ENCODE data around the gene PSMA5. TPM values are rescaled to one million over a fixed set of nuclear protein-coding genes. Genes with fewer than 3 reads are reported as not detected.

PSMA5 gene
- total RNA-seq, 2 donors from 2014 or later, result 19.8 to 27.6 TPM

- peak overlapping the region; percentile 87 to 93 for H3K27ac ChIP-seq
- H3K9me3 ChIP-seq, result no peaks in the 10 kb centered on the region
- H3K36me3 ChIP-seq, result no peaks in the 10 kb centered on the region
- H3K27me3 ChIP-seq, result no peaks in the 10 kb centered on the region
- peak overlapping the region in 1 of 2 donors; percentile 20 for H3K4me3 ChIP-seq
- DNase-seq (ENCODE audit: low spot score), result no peak
- H3K4me1 ChIP-seq, result peaks cover 0 to 86% of the 10 kb centered on the region in 2 donors
- no peak for TF ChIP-seq CTCF (IDR thresholded peaks at IDR 0.05)
Measured at GRCh38 chr1:109389638-109390341, 36.5 kb downstream of the PSMA5 start.

GRCh38 chr1:109388884-109389637, 37.2 kb downstream of the PSMA5 start:
- Histone ChIP-seq H3K36me3 (no peaks in the 10 kb centered on the region), H3K9me3 (no peaks in the 10 kb centered on the region), H3K27me3 (no peaks in the 10 kb centered on the region), H3K4me3 (no peak overlapping the region), H3K27ac (peak overlapping the region; percentile 87 to 93), H3K4me1 (peaks cover 0 to 86% of the 10 kb centered on the region in 2 donors)
- no peak for TF ChIP-seq CTCF (IDR thresholded peaks at IDR 0.05)
- no peak for DNase-seq (ENCODE audit: low spot score)

- Histone ChIP-seq H3K4me3 (no peak overlapping the region), H3K36me3 (no peaks in the 10 kb centered on the region), H3K27me3 (no peaks in the 10 kb centered on the region), H3K27ac (peak overlapping the region; percentile 87 to 93), H3K4me1 (peaks cover 0 to 86% of the 10 kb centered on the region in 2 donors), H3K9me3 (no peaks in the 10 kb centered on the region)
- no peak for DNase-seq (ENCODE audit: low spot score)
- TF ChIP-seq CTCF (IDR thresholded peaks at IDR 0.05), result no peak
Measured at GRCh38 chr1:109388208-109388711, 38.0 kb downstream of the PSMA5 start.

- H3K4me3 ChIP-seq, result no peak overlapping the region
- TF ChIP-seq CTCF (IDR thresholded peaks at IDR 0.05), result no peak
- H3K4me1 ChIP-seq, result peaks cover 0 to 88% of the 10 kb centered on the region in 2 donors
Measured at GRCh38 chr1:109386054-109386717, 40.1 kb downstream of the PSMA5 start.

GRCh38 chr1:109385417-109385816, 40.8 kb downstream of the PSMA5 start:
- H3K4me3 ChIP-seq, result no peak overlapping the region
- H3K27ac ChIP-seq, result peak overlapping the region; percentile 67 to 93
- H3K4me1 ChIP-seq, result peaks cover 0 to 83% of the 10 kb centered on the region in 2 donors
- DNase-seq (ENCODE audit: low spot score), result no peak
- H3K27me3 ChIP-seq, result no peaks in the 10 kb centered on the region
- no peaks in the 10 kb centered on the region for H3K36me3 ChIP-seq
- TF ChIP-seq CTCF (IDR thresholded peaks at IDR 0.05), result no peak
- H3K9me3 ChIP-seq, result no peaks in the 10 kb centered on the region

More at GRCh38 chr1:109386054-109386717, 40.1 kb downstream of the PSMA5 start:
- Histone ChIP-seq H3K27ac (peak overlapping the region; percentile 67 to 93), H3K27me3 (no peaks in the 10 kb centered on the region), H3K36me3 (no peaks in the 10 kb centered on the region), H3K9me3 (no peaks in the 10 kb centered on the region)
- no peak for DNase-seq (ENCODE audit: low spot score)
